ENCODE results near the gene KAZN.

Gene KAZN

GRCh38 chr1:14922942-14923726, 324.6 kb downstream of the KAZN start:
- no peak for DNase-seq

- DNase-seq: peak; percentile 28 to 33
These were observed 325.4 kb downstream of the KAZN start for GRCh38 chr1:14923727-14924452.

- peak in 1 of 2 experiments; percentile 22 for DNase-seq
These were observed 326.2 kb downstream of the KAZN start for GRCh38 chr1:14924455-14925331.

GRCh38 chr1:14925336-14926136, 327.1 kb downstream of the KAZN start:
- no peak for DNase-seq

DNA sequence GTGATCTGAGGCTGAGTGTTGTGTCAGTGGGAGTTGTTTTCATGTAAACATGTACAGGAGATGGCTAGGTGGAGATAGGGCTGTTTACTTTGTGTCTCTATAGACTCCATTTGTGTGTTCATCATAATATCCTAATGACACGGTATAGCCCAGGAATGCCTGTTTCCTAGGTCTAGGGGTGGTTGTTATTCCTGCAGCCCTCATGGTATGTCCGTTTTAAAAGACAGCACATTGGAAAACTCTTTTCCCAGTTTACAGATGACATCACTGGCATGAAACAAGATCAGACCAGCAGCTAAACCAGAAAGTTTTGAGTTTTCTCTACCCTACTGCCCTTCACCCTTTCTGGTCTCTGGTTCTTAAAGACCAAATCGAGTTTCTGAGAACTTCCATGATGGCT, 327.7 kb downstream of the KAZN start:
- no peak for DNase-seq

DNA sequence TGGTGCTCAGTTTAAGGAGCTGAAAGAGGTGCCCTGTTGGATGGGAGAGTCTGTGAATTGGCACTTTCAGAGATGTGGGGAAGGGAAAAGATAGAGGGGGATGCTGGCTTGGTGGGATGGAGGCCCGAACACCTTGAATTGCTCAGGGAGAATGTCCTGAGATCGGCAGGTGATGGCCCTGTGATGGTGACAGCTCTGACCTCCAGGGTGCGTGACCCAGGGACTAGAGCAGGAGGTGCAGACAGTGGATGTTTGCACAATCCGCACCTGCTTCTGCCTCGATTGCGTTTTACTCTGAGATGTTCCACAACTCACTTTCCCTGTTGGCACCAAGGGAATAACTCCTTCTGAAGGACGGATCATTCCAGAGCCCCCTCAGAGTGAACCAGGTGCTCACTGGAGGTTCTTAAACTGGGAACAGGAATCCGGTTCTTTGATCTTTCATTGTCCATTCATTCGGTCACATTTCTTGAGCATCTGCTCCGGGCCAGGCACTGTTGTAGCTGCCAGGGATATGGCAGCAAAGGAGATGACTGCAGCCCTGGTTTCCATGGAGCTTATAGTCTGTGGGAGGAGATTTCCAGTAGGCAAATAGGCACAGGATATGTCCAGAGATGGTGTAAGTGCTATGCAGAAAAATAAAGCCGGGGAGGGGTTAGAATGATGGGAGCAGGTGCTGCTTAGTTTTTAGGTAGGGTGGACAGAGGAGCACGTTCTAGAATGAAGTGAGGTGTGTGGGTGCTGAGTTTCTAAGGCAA, 328.5 kb downstream of the KAZN start:
- DNase-seq: no peak

DNA sequence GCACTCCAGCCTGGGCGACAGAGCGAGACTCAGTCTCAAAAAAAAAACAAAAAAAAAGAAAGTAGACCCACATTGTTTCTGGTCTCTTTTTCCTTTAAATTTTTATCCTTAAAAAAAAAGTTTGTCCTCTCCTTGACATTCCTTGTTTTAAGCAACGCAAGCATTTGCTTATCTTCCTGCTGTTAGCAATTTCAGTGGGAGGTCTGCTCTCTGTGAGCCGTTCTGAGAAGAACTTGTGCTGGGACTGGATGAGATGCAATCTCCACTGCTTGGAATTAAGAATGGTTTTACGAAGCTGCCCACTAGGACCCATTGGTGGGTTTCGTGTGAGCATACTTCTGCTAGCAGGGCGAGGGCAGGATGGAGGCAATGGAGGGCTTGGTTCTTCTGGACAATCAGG, 329.9 kb downstream of the KAZN start:
- DNase-seq: no peak

- DNase-seq: no peak
These were observed 330.5 kb downstream of the KAZN start for GRCh38 chr1:14928886-14929546.

DNA sequence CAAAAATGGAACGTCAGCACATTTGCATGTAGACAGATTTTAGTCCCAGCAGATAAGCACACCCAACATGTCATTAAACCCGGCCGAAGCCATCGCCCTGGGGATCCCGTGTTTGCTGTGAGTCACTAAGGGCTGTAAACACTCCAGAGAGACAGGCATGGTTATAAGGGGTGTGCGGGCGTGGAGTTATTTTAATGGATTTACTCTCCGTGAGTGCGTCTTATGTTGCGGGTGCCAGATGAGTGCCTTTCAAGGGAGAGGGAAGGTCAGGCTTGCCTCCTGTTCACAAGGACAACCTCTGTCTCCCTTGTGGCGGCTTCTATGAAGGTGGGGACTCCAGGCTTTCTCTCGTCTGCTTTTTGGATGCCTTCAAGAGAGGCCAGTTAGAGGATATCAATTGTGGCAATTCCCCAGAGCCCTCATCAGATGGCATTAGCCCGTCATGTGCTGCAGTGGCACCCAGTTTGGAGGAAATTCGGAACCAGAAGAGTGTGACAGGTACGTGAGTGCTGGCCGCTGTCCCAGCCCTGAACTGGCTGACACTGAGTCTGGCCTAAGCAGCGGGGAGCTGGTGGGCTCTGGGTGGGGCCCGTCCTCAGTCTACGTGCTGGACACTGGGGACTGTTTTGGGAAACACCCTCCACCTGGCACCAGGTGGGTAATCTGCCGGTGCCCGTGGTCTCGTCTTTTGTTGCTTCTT, 331.2 kb downstream of the KAZN start:
- DNase-seq: no peak

DNA sequence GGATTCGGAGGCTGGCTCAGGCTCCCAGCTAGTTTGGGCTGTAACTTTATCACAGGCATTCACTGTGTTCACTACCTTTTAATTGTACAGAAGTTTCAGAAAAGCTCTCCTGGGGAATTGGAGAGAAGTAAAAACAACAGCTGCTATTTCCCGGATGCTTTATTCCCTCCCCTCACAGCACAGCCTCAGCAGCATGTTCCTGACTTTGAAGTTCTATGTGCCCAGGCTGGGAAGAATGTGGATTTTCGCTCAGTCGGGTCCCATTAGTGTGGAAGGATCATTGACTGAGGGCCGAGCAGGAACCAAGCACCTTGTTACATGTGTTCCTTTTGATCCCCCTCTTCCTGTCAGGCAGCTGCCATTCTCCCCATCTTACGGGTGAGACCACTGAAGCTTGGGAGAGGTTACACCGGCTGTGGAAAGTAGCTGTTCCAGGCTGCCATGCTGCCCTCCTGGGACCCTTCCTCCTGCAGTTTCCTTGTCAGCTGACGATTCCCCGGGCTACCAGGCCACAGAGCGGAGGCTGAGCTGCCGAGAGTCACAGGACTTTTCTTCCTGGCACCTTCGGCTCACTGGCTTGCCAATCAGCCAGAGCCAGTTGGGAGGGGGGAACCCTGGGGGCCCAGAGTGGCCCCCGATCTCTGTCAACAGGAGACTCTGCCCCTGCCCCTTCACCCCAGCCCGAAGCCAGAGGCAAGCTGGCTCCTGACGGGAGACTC, 331.9 kb downstream of the KAZN start:
- no peak for DNase-seq

DNA sequence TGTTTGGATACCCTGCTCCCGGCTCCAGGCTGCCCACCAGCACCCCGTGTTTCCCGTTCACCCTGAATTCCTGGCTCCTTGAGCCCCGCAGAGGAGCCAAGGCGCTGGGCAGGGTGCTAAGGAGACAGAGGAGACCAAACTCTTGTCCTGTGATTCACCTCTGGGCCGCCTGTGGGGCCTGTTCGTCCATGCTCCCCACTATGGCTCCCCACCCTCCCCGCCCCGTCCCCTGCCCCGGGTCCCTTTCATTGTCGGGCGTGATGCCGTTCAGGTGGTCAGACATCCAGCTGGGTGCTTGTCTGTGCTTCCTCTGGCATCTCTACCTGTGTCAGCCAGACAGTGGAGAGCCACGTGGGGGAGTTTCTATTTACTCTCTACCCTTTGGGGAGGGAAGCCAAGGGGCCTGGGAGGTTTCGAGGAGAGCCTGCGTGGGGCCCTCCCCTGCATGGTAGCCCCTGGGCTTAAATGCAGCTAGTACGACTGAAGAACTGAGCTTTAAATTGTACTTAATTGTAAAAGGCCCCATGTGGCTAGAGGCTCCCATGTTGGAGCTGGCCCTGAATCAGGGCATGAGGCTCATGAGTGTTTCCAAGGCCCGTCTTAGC, 333.7 kb downstream of the KAZN start:
- no peak for DNase-seq

- no peak for DNase-seq
These were observed 336.4 kb downstream of the KAZN start for GRCh38 chr1:14934867-14935266.

GRCh38 chr1:14936815-14937214, 338.3 kb downstream of the KAZN start:
- no peak for DNase-seq

GRCh38 chr1:14937288-14937949, 338.9 kb downstream of the KAZN start:
- no peak for DNase-seq

DNA sequence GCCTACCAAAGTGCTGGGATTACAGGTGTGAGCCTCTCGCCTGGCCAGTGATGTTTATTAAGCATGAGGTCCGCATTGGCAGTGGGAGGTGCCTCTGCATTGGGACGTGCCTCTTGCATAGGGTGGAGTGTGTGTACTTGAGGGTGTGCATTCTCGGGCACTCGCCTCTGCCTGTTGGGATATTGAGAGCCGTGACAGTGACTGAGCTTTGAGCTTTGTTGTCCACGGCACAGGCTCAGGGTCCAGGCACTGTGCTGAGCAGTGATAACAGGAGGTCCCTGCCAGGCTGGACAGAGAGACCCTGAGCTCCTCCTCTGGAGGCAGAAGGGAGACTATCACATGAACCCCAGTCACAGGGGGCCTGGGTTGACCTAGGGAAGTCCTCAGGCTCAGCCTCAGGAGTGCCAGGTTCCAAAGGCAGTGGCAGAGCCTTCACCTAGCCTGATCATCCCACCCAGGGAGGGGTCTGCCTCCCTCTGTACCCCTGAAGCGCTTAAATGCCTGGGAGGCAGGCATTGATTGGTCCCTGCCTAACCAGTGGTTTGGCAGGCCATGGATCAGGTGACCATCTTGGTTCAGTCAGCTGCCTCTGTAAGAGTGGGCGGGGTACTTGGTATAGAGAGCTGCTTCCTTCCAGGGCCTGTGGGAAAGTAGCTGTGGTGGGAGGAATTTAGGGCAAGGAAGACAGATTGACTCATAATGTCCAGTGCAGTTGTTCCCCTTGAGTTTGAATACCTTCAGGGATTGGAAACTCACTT, 341.2 kb downstream of the KAZN start:
- DNase-seq: no peak

DNA sequence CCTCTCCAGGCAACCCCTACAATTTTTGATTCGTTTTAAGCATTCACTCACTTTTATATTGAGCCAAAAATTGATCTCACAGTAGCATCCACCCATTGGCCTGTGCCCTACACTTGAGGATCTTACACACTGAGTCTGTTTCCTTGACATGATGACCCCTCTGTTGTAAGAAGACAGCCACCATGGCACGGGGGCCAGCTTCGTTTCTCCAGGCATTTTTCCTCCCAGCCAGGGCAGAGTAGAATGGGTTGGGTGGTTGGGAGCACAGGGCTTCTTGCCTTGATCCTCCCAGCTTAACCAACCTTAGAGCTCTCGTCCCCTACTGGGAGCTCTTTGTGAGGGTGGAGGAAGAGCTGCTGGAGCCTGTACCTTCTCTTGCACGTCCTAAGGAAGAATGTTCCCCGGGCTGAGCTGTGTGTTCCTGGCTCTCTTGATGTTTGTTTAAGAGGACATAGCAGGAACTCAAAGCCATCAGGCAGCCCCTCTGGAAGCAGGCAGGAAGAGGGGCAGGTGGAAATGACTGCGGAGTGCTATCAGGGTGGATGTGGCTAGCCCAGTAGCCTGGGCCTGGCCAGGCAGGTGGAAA, 341.9 kb downstream of the KAZN start:
- DNase-seq: no peak

- DNase-seq: no peak
These were observed 343.4 kb downstream of the KAZN start for GRCh38 chr1:14941864-14942263.

Measured in stimulated activated CD4-positive, alpha-beta T cell treated with anti-CD3 and anti-CD28 coated beads, Interleukin-4, amount 100 ng/mL, for 4 hours (primary cell).